Measurements from ENCODE around the gene MYL3.

DNA sequence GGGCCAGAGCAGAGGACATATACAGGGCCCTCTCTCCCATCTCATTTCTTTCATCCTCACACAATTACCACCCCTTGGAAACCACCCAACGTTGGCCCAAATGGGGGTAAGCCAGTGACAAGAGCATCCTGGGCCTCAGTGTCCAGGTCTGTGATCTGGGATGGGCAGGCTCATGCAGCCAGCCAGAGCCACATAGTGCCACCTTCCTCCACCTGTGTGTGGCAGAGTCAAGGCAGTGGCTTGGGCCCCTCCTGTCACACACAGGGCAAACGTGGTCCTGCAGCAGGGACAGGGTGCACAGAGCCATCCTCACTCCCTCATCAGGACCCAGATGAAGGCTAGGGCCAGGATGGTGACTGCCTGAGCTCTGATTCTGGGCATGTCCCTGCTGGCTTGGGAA lies 2.3 kb upstream of the MYL3 start:
- TF ChIP-seq, protein P1, sequence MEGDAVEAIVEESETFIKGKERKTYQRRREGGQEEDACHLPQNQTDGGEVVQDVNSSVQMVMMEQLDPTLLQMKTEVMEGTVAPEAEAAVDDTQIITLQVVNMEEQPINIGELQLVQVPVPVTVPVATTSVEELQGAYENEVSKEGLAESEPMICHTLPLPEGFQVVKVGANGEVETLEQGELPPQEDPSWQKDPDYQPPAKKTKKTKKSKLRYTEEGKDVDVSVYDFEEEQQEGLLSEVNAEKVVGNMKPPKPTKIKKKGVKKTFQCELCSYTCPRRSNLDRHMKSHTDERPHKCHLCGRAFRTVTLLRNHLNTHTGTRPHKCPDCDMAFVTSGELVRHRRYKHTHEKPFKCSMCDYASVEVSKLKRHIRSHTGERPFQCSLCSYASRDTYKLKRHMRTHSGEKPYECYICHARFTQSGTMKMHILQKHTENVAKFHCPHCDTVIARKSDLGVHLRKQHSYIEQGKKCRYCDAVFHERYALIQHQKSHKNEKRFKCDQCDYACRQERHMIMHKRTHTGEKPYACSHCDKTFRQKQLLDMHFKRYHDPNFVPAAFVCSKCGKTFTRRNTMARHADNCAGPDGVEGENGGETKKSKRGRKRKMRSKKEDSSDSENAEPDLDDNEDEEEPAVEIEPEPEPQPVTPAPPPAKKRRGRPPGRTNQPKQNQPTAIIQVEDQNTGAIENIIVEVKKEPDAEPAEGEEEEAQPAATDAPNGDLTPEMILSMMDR (IDR thresholded peaks at IDR 0.05; ENCODE audit: low read depth, low read length, poor library complexity, severe bottlenecking) = no peak
- no peak for TF ChIP-seq EZH2phosphoT487 (IDR thresholded peaks at IDR 0.05; ENCODE audit: borderline replicate concordance, low read length)

Measured in DOHH2 (cell line).